ENCODE data around the gene APOC1. TPM values are rescaled to one million over a fixed set of nuclear protein-coding genes. Genes with fewer than 3 reads are reported as not detected.

Gene APOC1
- total RNA-seq, 2 donors from 2014 or later, result 5.4 to 24.1 TPM

DNA sequence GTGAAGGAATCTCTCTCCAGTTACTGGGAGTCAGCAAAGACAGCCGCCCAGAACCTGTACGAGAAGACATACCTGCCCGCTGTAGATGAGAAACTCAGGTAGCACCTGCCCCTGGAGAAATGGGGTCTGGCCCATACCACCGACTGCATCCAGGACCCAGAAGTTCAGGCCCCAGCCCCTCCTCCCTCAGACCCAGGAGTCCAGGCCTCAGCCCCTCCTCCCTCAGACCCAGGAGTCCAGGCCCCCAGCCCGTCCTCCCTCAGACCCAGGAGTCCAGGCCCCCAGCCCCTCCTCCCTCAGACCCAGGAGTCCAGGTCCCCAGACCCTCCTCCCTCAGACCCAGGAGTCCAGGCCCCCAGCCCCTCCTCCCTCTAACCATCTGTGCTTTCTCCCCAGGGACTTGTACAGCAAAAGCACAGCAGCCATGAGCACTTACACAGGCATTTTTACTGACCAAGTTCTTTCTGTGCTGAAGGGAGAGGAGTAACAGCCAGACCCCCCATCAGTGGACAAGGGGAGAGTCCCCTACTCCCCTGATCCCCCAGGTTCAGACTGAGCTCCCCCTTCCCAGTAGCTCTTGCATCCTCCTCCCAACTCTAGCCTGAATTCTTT is 34.5 kb downstream of the APOC1 start:
- H3K27me3 ChIP-seq, result no peaks in the 10 kb centered on the region
- H3K27ac ChIP-seq, result no peak overlapping the region
- H3K4me3 ChIP-seq, result no peak overlapping the region
- DNase-seq (no peak), ATAC-seq (no peak)
- TF ChIP-seq, protein P1, sequence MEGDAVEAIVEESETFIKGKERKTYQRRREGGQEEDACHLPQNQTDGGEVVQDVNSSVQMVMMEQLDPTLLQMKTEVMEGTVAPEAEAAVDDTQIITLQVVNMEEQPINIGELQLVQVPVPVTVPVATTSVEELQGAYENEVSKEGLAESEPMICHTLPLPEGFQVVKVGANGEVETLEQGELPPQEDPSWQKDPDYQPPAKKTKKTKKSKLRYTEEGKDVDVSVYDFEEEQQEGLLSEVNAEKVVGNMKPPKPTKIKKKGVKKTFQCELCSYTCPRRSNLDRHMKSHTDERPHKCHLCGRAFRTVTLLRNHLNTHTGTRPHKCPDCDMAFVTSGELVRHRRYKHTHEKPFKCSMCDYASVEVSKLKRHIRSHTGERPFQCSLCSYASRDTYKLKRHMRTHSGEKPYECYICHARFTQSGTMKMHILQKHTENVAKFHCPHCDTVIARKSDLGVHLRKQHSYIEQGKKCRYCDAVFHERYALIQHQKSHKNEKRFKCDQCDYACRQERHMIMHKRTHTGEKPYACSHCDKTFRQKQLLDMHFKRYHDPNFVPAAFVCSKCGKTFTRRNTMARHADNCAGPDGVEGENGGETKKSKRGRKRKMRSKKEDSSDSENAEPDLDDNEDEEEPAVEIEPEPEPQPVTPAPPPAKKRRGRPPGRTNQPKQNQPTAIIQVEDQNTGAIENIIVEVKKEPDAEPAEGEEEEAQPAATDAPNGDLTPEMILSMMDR (IDR thresholded peaks at IDR 0.05), result no peak
- no peak for TF ChIP-seq POLR2A (IDR thresholded peaks at IDR 0.05)
- intact Hi-C loops (cut with DNase I), result no loop called here
- H3K36me3 ChIP-seq (replicated peaks in 1 of 2; ENCODE audit: insufficient read depth in 1 of 2, low read depth in 2 of 2), result no peaks in the 10 kb centered on the region
- WGBS, 2 donors, result 76 to 80% methylated on average over 2 to 5 of the region's 5 CpGs
- no peaks in the 10 kb centered on the region for H3K9me3 ChIP-seq
- peaks cover 28% of the 10 kb centered on the region for H3K4me1 ChIP-seq

DNA sequence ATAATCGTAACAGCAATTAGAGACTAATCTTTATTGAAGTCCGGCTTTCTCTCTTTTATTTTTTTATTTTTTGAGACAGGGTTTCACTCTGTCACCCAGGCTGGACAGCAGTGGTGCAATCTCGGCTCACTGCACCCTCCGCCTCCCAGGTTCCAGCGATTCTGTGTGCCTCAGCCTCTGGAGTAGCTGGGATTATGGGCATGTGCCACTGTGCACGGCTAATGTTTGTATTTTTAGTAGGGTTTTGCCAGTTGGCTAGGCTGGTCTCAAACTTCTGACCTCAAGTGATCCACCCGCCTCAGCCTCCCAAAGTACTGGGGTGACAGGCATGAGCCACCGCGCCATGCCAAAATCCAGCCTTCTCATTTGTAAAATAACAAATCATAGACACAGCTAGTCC is 35.1 kb downstream of the APOC1 start:
- H3K4me3 ChIP-seq, result no peak overlapping the region
- no peaks in the 10 kb centered on the region for H3K36me3 ChIP-seq (replicated peaks in 1 of 2; ENCODE audit: insufficient read depth in 1 of 2, low read depth in 2 of 2)
- H3K9me3 ChIP-seq, result no peaks in the 10 kb centered on the region
- intact Hi-C loops (cut with DNase I), result no loop called here
- no peak for TF ChIP-seq POLR2A (IDR thresholded peaks at IDR 0.05)
- TF ChIP-seq, protein P1 (IDR thresholded peaks at IDR 0.05), result no peak
- WGBS, 2 donors, result 67 to 85% methylated on average over 9 of the region's 9 CpGs
- no peak overlapping the region for H3K27ac ChIP-seq
- peaks cover 33% of the 10 kb centered on the region for H3K4me1 ChIP-seq
- no peak for ATAC-seq
- DNase-seq, result no peak
- H3K27me3 ChIP-seq, result no peaks in the 10 kb centered on the region

DNA sequence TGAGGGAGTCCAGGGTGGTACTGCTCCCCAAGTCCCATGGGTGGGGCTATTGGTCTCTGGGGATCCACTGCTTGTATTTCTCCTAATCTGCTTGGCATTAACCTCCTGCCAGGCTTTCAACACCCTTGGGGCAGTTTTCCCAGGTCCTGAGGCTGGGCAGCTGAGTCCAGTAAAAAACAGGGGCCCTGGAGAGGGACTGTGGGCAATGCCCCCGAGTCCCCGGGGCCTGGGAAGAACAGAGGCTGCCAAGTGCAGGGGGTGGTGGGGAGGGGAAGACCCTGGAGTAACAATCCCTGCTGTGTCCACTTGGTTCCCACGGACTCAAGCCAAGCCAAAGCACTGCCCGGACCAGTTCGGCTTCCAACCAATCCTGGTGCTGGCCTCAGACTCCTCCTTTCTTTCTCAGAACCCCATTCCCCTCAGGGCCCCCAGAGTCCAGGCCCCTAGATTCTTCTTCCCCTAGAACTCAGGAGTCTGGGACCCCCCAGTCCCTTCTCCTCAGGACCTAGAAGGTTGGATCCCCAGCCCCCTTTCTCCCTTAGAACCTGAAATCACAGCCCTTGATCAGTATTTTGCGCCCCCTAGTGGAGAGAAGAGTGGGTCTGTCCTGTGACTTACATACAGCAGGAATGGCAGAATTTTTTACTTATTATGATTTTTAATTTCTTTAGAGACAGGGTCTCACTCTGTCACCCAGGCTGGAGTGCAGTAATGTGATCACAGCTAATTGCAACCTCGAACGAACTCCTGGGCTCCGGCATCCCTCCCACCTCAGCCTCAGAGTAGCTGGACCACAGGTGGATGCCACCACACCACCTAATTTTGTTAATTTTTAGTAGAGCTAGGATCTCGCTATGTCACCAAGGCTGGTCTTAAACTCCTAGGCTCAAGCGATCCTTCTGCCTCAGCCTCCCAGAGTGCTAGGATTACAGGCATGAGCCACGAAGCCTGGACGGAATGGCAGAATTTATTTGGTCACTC is 37.1 kb downstream of the APOC1 start:
- Histone ChIP-seq H3K36me3 (replicated peaks in 1 of 2; ENCODE audit: insufficient read depth in 1 of 2, low read depth in 2 of 2) (no peaks in the 10 kb centered on the region), H3K9me3 (no peaks in the 10 kb centered on the region), H3K4me3 (no peak overlapping the region), H3K27me3 (no peaks in the 10 kb centered on the region), H3K27ac (peak overlapping the region in 3 of 4 donors; percentile 60 to 67 (median 61)), H3K4me1 (peaks cover 40% of the 10 kb centered on the region)
- ATAC-seq, result peak; percentile 28
- TF ChIP-seq POLR2A (IDR thresholded peaks at IDR 0.05), result no peak
- TF ChIP-seq, protein P1 (IDR thresholded peaks at IDR 0.05), result peak; percentile 80 to 91 (median 85)
- intact Hi-C loops (cut with DNase I), result no loop called here
- DNase-seq, result peak; percentile 65 to 83 (median 76)
- WGBS, 2 donors, result 27 to 30% methylated on average over 10 to 13 of the region's 13 CpGs

DNA sequence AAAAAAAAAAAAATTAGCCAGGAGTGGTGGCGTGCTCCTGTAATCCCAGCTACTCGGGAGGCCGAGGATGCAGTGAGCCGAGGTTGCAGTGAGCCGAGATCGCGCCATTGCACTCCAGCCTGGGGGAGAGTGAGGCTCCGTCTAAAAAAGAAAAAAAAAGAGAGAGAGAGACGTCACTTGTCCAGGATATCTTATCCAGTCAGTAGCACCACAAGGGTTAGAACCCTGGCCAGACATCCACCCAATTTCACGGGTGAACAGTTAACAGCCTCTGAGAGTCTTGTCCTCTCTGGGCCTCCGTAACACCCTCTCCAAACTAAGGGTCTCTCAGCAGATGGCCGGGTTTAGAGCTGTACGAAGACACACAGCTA is 39.9 kb downstream of the APOC1 start:
- TF ChIP-seq POLR2A (IDR thresholded peaks at IDR 0.05), result no peak
- intact Hi-C loops (cut with DNase I), result no loop called here
- ATAC-seq (no peak), DNase-seq (no peak)
- H3K27me3 ChIP-seq, result no peaks in the 10 kb centered on the region
- peak overlapping the region; percentile 80 to 95 for H3K4me3 ChIP-seq
- H3K9me3 ChIP-seq, result no peaks in the 10 kb centered on the region
- WGBS, 2 donors, result 18 to 23% methylated on average over 12 to 13 of the region's 13 CpGs
- H3K36me3 ChIP-seq (replicated peaks in 1 of 2; ENCODE audit: insufficient read depth in 1 of 2, low read depth in 2 of 2), result no peaks in the 10 kb centered on the region
- peak overlapping the region; percentile 75 to 96 (median 93) for H3K27ac ChIP-seq
- peaks cover 55% of the 10 kb centered on the region for H3K4me1 ChIP-seq

Data from body of pancreas (tissue), 4 donors.